ENCODE results near the gene SLC4A1. TPM values are rescaled to one million over a fixed set of nuclear protein-coding genes. Genes with fewer than 3 reads are reported as not detected.
A peak's percentile ranks its signal among the peaks of the same experiment; 100 is the strongest.

Gene SLC4A1
- total RNA-seq, 1 donor from 2014 or later = 0.13 TPM

GRCh38 chr17:44198721-44199552, 69.0 kb downstream of the SLC4A1 start:
- DNase-seq (peak; percentile 67), ATAC-seq (ENCODE audit: low read depth) (peak; percentile 15)
- H3K27me3 Mint-ChIP-seq = no peaks in the 10 kb centered on the region
- no peak for TF ChIP-seq CTCF (IDR thresholded peaks at IDR 0.05)
- peaks cover 42% of the 10 kb centered on the region for H3K36me3 Mint-ChIP-seq (ENCODE audit: low read depth)
- CTCF ChIA-PET = interaction anchor here (0.6 to 1.8 kb wide), 3 partner anchors 11 to 20 kb away, joined by 3 to 8 read pairs (median 3); no protein-coding TSS in a partner anchor
- H3K27ac Mint-ChIP-seq = peak overlapping the region; percentile 81
- POLR2A ChIA-PET = interaction anchor here (0.6 to 5.7 kb wide), 12 partner anchors 11 to 1023 kb away, joined by 3 to 130 read pairs (median 6); partner anchors contain the start of genes FMNL1, GRN, HDAC5 and TMUB2
- no peaks in the 10 kb centered on the region for H3K9me3 Mint-ChIP-seq
- peak overlapping the region; percentile 83 for H3K4me3 Mint-ChIP-seq
- peaks cover 37% of the 10 kb centered on the region for H3K4me1 Mint-ChIP-seq
- intact Hi-C loops (cut with micrococcal nuclease) = no loop called here

Other genes with a start within 250 kb of the SLC4A1 start
- 57.3 and 68.7 TPM in 2 replicates for gene LSM12, start 201.5 kb downstream of the SLC4A1 start, total RNA-seq
- 30.9 and 35.2 TPM in 2 replicates for gene G6PC3, start 197.4 kb downstream of the SLC4A1 start, total RNA-seq
- gene HDAC5, start 144.5 kb downstream of the SLC4A1 start, total RNA-seq = 28.4 and 35.1 TPM in 2 replicates
- gene HROB, start 126.2 kb downstream of the SLC4A1 start, total RNA-seq = 2.2 and 5.0 TPM in 2 replicates
- not detected in 2 replicates for gene ASB16, start 97.4 kb downstream of the SLC4A1 start, total RNA-seq
- 32.3 and 36.0 TPM in 2 replicates for gene TMUB2, start 81.2 kb downstream of the SLC4A1 start, total RNA-seq
- gene ATXN7L3, start 68.3 kb downstream of the SLC4A1 start, total RNA-seq = 92.0 and 103 TPM in 2 replicates
- gene UBTF, start 48.5 kb downstream of the SLC4A1 start, total RNA-seq = 139 and 146 TPM in 2 replicates
- 0.07 and 0.17 TPM in 2 replicates for gene RUNDC3A, start 40.5 kb upstream of the SLC4A1 start, total RNA-seq
- gene SLC25A39, start 56.7 kb upstream of the SLC4A1 start, total RNA-seq = 119 and 129 TPM in 2 replicates
- gene GRN, start 77.2 kb upstream of the SLC4A1 start, total RNA-seq = 229 and 250 TPM in 2 replicates
- gene FAM171A2, start 95.7 kb upstream of the SLC4A1 start, total RNA-seq = 0.49 and 0.75 TPM in 2 replicates
- gene ITGA2B, start 121.5 kb upstream of the SLC4A1 start, total RNA-seq = not detected in 2 replicates
- gene GPATCH8, start 235.3 kb upstream of the SLC4A1 start, total RNA-seq = 62.2 and 64.5 TPM in 2 replicates

All from activated B cell treated with CpG ODN at 0.5 μM for 24 hours (primary cell).